ENCODE data around the gene GTPBP3. TPM values are rescaled to one million over a fixed set of nuclear protein-coding genes. Genes with fewer than 3 reads are reported as not detected.

Gene GTPBP3
- total and polyA plus RNA-seq, 9 of the 15 experiments (the other 6 are each of a cell fraction or from before 2014, with no cell fraction given): 4.9 to 124 (median 22.6) TPM

- ChIA-PET POLR2A (interaction anchor here (0.5 to 7.7 kb wide), 13 partner anchors 13 to 94 kb away, joined by 3 to 78 read pairs (median 5); partner anchors contain the start of genes ANKLE1, ANO8, OCEL1 and USE1), CTCF (ENCODE audit: low intra/inter-chr PET ratio) (no interaction called here)
- H3K79me2 ChIP-seq (ENCODE audit: control insufficient read depth, insufficient read depth, low read length): peaks cover 64% of the 10 kb centered on the region
- no peaks in the 10 kb centered on the region for H3K9me3 ChIP-seq (replicated peaks; ENCODE audit: control insufficient read depth, insufficient read depth, low read depth, low read length)
- in situ Hi-C loops (cut with MboI) (no loop called here), intact Hi-C loops (cut with micrococcal nuclease) (loop anchor here (1.0 to 2.0 kb wide), 2 partner anchors 25 to 49 kb away; partner anchors contain the start of gene ANO8)
- DNase-seq (ENCODE audit: extremely low read depth in 1 of 4, low spot score in 3 of 4) (peak; percentile 92 to 100 (median 95)), ATAC-seq (peak; percentile 89), FAIRE-seq (peak; percentile 100)
- H2AFZ ChIP-seq (ENCODE audit: low read depth, low read length): peak within 1 kb of the TSS; percentile 85
- H3K4me3 ChIP-seq: peak within 1 kb of the TSS; percentile 94
- H3K36me3 ChIP-seq (ENCODE audit: control insufficient read depth, insufficient read depth, low read length): peaks cover 36% of the 10 kb centered on the region
- WGBS (ENCODE audit: insufficient coverage, low coverage, missing lambda C conversion rate): under 1% methylated on average over 45 of the region's 46 CpGs
- TSS peak; percentile 38 for BruUV-seq (replicated peaks)
- peak within 1 kb of the TSS; percentile 90 for H3K4me2 ChIP-seq (ENCODE audit: insufficient read depth, low read length)
- H4K20me1 ChIP-seq (replicated peaks; ENCODE audit: control insufficient read depth, insufficient read depth, low read length): 0 out of 2 replicates have a peak, but pooled peaks cover 5% of the 10 kb centered on the region
- H3K9me1 ChIP-seq (ENCODE audit: control insufficient read depth, insufficient read depth, low read length): no peaks in the 10 kb centered on the region
- H3K27ac ChIP-seq (ENCODE audit: extremely low read depth, low read depth, low read length): peak within 1 kb of the TSS; percentile 76
- H3K9ac ChIP-seq (ENCODE audit: insufficient read depth in 1 of 2, low read depth in 2 of 2, low read length in 2 of 2): peak within 1 kb of the TSS; percentile 86 to 95
- no peaks in the 10 kb centered on the region for H3K27me3 ChIP-seq (ENCODE audit: control insufficient read depth in 2 of 2, insufficient read depth in 2 of 2, low read length in 2 of 2)
- peaks cover 20 to 64% of the 10 kb centered on the region in 2 experiments; a peak in 4 of 5 replicates for H3K4me1 ChIP-seq (replicated peaks in 1 of 2; ENCODE audit: control insufficient read depth in 2 of 2, insufficient read depth in 2 of 2, low read length in 2 of 2)
- TF ChIP-seq, protein P1, sequence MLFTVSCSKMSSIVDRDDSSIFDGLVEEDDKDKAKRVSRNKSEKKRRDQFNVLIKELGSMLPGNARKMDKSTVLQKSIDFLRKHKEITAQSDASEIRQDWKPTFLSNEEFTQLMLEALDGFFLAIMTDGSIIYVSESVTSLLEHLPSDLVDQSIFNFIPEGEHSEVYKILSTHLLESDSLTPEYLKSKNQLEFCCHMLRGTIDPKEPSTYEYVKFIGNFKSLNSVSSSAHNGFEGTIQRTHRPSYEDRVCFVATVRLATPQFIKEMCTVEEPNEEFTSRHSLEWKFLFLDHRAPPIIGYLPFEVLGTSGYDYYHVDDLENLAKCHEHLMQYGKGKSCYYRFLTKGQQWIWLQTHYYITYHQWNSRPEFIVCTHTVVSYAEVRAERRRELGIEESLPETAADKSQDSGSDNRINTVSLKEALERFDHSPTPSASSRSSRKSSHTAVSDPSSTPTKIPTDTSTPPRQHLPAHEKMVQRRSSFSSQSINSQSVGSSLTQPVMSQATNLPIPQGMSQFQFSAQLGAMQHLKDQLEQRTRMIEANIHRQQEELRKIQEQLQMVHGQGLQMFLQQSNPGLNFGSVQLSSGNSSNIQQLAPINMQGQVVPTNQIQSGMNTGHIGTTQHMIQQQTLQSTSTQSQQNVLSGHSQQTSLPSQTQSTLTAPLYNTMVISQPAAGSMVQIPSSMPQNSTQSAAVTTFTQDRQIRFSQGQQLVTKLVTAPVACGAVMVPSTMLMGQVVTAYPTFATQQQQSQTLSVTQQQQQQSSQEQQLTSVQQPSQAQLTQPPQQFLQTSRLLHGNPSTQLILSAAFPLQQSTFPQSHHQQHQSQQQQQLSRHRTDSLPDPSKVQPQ (CRISPR knock-in tag; IDR thresholded peaks at IDR 0.05; ENCODE audit: borderline replicate concordance): no peak
- TF ChIP-seq DACH1 (IDR thresholded peaks at IDR 0.05; ENCODE audit: partially characterized antibody): no peak
- TF ChIP-seq, protein P2, sequence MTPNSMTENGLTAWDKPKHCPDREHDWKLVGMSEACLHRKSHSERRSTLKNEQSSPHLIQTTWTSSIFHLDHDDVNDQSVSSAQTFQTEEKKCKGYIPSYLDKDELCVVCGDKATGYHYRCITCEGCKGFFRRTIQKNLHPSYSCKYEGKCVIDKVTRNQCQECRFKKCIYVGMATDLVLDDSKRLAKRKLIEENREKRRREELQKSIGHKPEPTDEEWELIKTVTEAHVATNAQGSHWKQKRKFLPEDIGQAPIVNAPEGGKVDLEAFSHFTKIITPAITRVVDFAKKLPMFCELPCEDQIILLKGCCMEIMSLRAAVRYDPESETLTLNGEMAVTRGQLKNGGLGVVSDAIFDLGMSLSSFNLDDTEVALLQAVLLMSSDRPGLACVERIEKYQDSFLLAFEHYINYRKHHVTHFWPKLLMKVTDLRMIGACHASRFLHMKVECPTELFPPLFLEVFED (CRISPR knock-in tag; conservative IDR thresholded peaks at IDR 0.05): no peak
- no peak for TF ChIP-seq BRD4 (IDR thresholded peaks at IDR 0.05)
- TF ChIP-seq ZNF586 (CRISPR knock-in tag; conservative IDR thresholded peaks at IDR 0.05): no peak
- no peak; the same call in 1 of the 2 replicates for TF ChIP-seq KLF13 (tag; IDR thresholded peaks at IDR 0.05; ENCODE audit: borderline replicate concordance, low read depth)
- no peak for TF ChIP-seq SLC30A9 (CRISPR knock-in tag; IDR thresholded peaks at IDR 0.05)
- TF ChIP-seq TAF9B (IDR thresholded peaks at IDR 0.05; ENCODE audit: partially characterized antibody): no peak
- TF ChIP-seq ZNF224 (CRISPR knock-in tag; IDR thresholded peaks at IDR 0.05): no peak
- TF ChIP-seq, protein P3, sequence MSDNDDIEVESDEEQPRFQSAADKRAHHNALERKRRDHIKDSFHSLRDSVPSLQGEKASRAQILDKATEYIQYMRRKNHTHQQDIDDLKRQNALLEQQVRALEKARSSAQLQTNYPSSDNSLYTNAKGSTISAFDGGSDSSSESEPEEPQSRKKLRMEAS (CRISPR knock-in tag; IDR thresholded peaks at IDR 0.05): peak; percentile 72
- no peak for TF ChIP-seq ZNF512 (tag; IDR thresholded peaks at IDR 0.05)
- no peak for TF ChIP-seq ATF3 (IDR thresholded peaks at IDR 0.05)
- TF ChIP-seq ATF3 (CRISPR knock-in tag; conservative IDR thresholded peaks at IDR 0.05): no peak
- TF ChIP-seq ZNF696 (CRISPR knock-in tag; conservative IDR thresholded peaks at IDR 0.05): no peak
These were observed 28.0 kb upstream of the GTPBP3 start, which contains the start of gene DDA1 for GRCh38 chr19:17309198-17309964. TSS of gene DDA1 (plus strand) at chr19:17309563. CDS start at chr19:17309655, 92 bp downstream.
